Measurements from ENCODE around the gene HACD4. TPM values are rescaled to one million over a fixed set of nuclear protein-coding genes. Genes with fewer than 3 reads are reported as not detected.

Gene HACD4
- total RNA-seq, 3 donors from 2014 or later: 3.3 to 5.1 (median 4.0) TPM

DNA sequence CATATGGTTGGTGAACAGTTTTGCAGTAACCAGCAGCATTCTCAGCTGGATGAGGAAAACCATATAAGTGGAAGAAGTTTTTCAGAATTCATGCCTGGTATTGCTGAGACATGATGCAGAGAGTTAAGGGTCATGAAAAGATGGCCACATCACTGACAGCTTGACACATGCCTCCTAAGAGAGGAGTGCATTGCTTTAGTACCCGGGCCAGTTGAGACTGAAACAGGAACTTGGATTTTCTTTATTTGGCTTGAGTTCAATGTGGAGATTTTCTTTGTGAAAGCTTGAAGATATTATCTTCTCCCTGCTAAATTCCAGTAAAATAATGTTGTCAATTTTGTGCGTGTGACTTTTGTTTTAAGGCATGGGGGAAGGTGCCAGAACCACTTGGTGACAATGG, 35.8 kb downstream of the HACD4 start:
- TF ChIP-seq POLR2AphosphoS5 (IDR thresholded peaks at IDR 0.05) (no peak), POLR2A (IDR thresholded peaks at IDR 0.05) (no peak)
- TF ChIP-seq, protein P1, sequence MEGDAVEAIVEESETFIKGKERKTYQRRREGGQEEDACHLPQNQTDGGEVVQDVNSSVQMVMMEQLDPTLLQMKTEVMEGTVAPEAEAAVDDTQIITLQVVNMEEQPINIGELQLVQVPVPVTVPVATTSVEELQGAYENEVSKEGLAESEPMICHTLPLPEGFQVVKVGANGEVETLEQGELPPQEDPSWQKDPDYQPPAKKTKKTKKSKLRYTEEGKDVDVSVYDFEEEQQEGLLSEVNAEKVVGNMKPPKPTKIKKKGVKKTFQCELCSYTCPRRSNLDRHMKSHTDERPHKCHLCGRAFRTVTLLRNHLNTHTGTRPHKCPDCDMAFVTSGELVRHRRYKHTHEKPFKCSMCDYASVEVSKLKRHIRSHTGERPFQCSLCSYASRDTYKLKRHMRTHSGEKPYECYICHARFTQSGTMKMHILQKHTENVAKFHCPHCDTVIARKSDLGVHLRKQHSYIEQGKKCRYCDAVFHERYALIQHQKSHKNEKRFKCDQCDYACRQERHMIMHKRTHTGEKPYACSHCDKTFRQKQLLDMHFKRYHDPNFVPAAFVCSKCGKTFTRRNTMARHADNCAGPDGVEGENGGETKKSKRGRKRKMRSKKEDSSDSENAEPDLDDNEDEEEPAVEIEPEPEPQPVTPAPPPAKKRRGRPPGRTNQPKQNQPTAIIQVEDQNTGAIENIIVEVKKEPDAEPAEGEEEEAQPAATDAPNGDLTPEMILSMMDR (IDR thresholded peaks at IDR 0.05): no peak
- no peak overlapping the region for H3K27ac ChIP-seq
- H3K4me1 ChIP-seq: no peaks in the 10 kb centered on the region
- H3K4me3 ChIP-seq: no peak overlapping the region
- intact Hi-C loops (cut with DNase I; ENCODE audit: low total_unique reads): no loop called here
- H3K27me3 ChIP-seq: no peaks in the 10 kb centered on the region
- DNase-seq (ENCODE audit: low spot score in 2 of 2): no peak
- H3K36me3 ChIP-seq: peaks cover 5% of the 10 kb centered on the region
- H3K9me3 ChIP-seq: no peaks in the 10 kb centered on the region

DNA sequence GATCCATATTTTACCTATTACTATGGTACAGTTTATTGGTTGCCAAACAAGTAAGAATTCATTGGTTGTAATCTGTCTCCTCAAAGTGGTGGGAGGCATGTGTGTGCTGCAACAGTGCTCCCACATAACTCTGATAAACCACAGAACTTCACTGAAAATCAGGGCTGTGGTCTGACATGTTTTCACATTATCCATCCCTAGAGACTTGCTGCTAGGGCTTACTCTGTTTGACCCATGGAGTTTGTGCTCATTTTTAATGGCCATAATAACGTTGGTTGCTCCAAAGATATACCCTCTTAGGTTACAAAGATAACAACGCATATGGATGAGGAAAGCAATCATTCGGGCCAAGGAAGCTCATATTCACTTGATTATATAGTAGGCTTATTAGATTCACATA, 37.0 kb downstream of the HACD4 start:
- no peaks in the 10 kb centered on the region for H3K4me1 ChIP-seq
- H3K9me3 ChIP-seq: no peaks in the 10 kb centered on the region
- peaks cover 5% of the 10 kb centered on the region for H3K36me3 ChIP-seq
- H3K4me3 ChIP-seq: no peak overlapping the region
- H3K27ac ChIP-seq: no peak overlapping the region
- H3K27me3 ChIP-seq: no peaks in the 10 kb centered on the region
- TF ChIP-seq, protein P1 (IDR thresholded peaks at IDR 0.05): no peak
- TF ChIP-seq POLR2AphosphoS5 (IDR thresholded peaks at IDR 0.05): no peak
- TF ChIP-seq POLR2A (IDR thresholded peaks at IDR 0.05): no peak
- intact Hi-C loops (cut with DNase I; ENCODE audit: low total_unique reads): no loop called here
- no peak for DNase-seq (ENCODE audit: low spot score in 2 of 2)

DNA sequence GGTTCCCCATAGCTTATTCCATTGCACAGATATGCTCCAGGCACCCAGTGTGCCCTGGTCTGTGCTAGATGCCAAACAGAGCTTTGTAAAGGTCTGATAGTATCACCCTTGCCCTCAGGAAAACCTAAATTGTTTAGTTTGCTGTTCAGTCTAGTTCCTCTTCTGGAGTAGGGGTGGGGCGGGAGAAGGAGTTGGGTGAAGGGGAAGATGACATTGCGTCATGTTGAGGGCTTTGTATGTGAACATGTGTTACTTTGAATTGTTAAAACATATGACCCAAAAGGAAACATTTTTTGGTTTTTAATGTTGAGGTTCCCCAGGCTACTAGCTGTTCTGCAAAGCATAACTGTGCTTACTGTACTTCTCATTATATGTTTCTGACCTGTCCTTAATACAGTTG, 40.6 kb downstream of the HACD4 start:
- H3K9me3 ChIP-seq: no peaks in the 10 kb centered on the region
- no peaks in the 10 kb centered on the region for H3K4me1 ChIP-seq
- no peak for TF ChIP-seq POLR2A (IDR thresholded peaks at IDR 0.05)
- no peak for TF ChIP-seq POLR2AphosphoS5 (IDR thresholded peaks at IDR 0.05)
- no peaks in the 10 kb centered on the region for H3K27me3 ChIP-seq
- no peak overlapping the region for H3K27ac ChIP-seq
- peaks cover 5% of the 10 kb centered on the region for H3K36me3 ChIP-seq
- intact Hi-C loops (cut with DNase I; ENCODE audit: low total_unique reads): no loop called here
- no peak for DNase-seq (ENCODE audit: low spot score in 2 of 2)
- H3K4me3 ChIP-seq: no peak overlapping the region

DNA sequence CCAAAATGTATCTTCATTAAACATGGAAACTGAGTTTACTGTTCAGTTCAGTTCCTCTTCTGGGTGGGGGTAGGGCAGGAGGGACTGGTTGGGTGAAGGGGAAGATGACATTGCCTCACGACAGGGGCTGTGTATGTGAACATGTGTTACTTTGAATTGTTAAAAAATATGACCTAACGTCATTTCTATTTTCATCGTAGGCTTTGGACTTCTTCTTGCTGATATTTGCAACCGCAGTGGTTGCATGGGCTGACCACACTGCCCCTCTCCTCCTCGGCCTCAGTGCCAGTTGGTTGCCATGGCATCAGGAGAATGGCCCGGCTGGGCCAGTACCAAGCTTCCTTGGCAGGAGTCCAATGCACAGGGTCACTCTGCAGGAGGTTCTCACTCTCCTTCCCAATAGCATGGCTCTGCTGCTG, 41.5 kb downstream of the HACD4 start:
- intact Hi-C loops (cut with DNase I; ENCODE audit: low total_unique reads): no loop called here
- no peak for DNase-seq (ENCODE audit: low spot score in 2 of 2)
- H3K27ac ChIP-seq: no peak overlapping the region
- H3K4me3 ChIP-seq: no peak overlapping the region
- H3K36me3 ChIP-seq: peaks cover 5% of the 10 kb centered on the region
- no peaks in the 10 kb centered on the region for H3K27me3 ChIP-seq
- TF ChIP-seq POLR2AphosphoS5 (IDR thresholded peaks at IDR 0.05): no peak
- TF ChIP-seq, protein P1 (IDR thresholded peaks at IDR 0.05): no peak
- TF ChIP-seq POLR2A (IDR thresholded peaks at IDR 0.05): no peak
- H3K4me1 ChIP-seq: no peaks in the 10 kb centered on the region
- H3K9me3 ChIP-seq: no peaks in the 10 kb centered on the region

DNA sequence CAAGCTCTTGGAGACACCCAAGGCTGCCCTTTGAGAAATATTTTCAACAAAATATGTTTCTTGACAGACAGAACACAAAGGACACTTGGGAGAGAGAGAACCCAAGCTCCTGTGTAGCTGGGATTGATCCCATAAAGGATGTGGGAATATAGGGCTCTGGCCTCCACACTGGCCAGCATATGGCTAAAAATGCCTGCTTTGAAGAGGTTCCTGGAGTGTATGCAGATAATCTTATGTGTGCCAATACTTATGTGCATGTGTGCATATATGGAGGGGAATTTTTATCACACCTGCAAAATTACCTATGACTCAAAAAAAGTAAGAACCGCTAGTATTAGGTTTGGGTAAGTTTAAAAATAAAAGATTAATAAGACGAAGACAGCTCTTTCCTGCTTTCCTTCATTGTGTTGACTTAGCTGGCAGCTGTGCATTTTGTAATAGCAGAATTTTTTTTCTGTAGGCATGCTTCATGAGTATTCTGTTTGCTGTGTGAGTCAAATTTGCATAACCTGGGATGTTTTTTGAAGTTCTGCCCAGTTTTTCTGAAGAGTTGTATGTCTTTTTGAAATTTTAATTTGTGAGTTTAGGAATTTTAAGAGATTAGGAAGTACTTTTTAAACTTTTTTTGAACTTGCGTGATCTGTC, 42.6 kb downstream of the HACD4 start:
- Histone ChIP-seq H3K4me3 (no peak overlapping the region), H3K36me3 (peaks cover 3% of the 10 kb centered on the region), H3K9me3 (no peaks in the 10 kb centered on the region), H3K27me3 (no peaks in the 10 kb centered on the region), H3K27ac (no peak overlapping the region), H3K4me1 (no peaks in the 10 kb centered on the region)
- DNase-seq (ENCODE audit: low spot score in 2 of 2): no peak
- intact Hi-C loops (cut with DNase I; ENCODE audit: low total_unique reads): no loop called here
- TF ChIP-seq POLR2AphosphoS5 (IDR thresholded peaks at IDR 0.05) (no peak), POLR2A (IDR thresholded peaks at IDR 0.05) (no peak)
- TF ChIP-seq, protein P1 (IDR thresholded peaks at IDR 0.05): no peak
